GM23338 (cell line): Measurements from ENCODE around the gene ATPAF1. TPM values are rescaled to one million over a fixed set of nuclear protein-coding genes. Genes with fewer than 3 reads are reported as not detected.

Experiments used
- ATAC-seq: fragments of 200-7000 bp; cut with Tn5 transposase; 3 replicates; pipeline ENCODE4 v1.9.1; 2020
- DNase-seq: peaks from one replicate; pipeline ENCODE4 v3.0.0-alpha.2; 2015; ENCODE audit warnings: low spot score
- H2AFZ ChIP-seq: fragments of 200-600 bp; sonication (generic); 2 replicates; pipeline ENCODE4 v1.8.0; 2016; ENCODE audit warnings: antibody characterized with exemption, mild to moderate bottlenecking, moderate library complexity
- H3F3A ChIP-seq: fragments of 200-600 bp; sonication (generic); replicated peaks from 2 replicates; pipeline ENCODE4 v1.8.0; 2017; ENCODE audit warnings: antibody characterized with exemption, mixed run types, low read depth
- H3K27ac ChIP-seq: fragments of 200-600 bp; sonication (generic); 2 replicates; pipeline ENCODE4 v1.6.1; 2016; ENCODE audit warnings: low read depth
- H3K27me3 ChIP-seq: fragments of 200-600 bp; sonication (generic); 2 replicates; pipeline ENCODE4 v1.8.0; 2016; ENCODE audit warnings: mild to moderate bottlenecking, mixed run types, moderate library complexity; ENCODE audit not compliant: insufficient read depth
- H3K36me3 ChIP-seq: fragments of 200-600 bp; sonication (generic); 2 replicates; pipeline ENCODE4 v1.8.0; 2016; ENCODE audit warnings: mild to moderate bottlenecking; ENCODE audit not compliant: insufficient read depth
- H3K4me1 ChIP-seq: fragments of 200-600 bp; sonication (generic); 2 replicates; pipeline ENCODE4 v1.8.0; 2016; ENCODE audit warnings: mild to moderate bottlenecking, moderate library complexity; ENCODE audit not compliant: insufficient read depth
- H3K4me2 ChIP-seq: fragments of 200-600 bp; sonication (generic); 2 replicates; pipeline ENCODE4 v1.7.1; 2017; ENCODE audit warnings: mixed run types
- H3K4me3 ChIP-seq: fragments of 200-600 bp; sonication (generic); 2 replicates; pipeline ENCODE4 v1.6.1; 2016; ENCODE audit warnings: mixed run types
- H3K79me2 ChIP-seq: fragments of 200-600 bp; sonication (generic); replicated peaks from 2 replicates; pipeline ENCODE4 v1.8.0; 2017; ENCODE audit warnings: mild to moderate bottlenecking; ENCODE audit not compliant: insufficient read depth
- H3K9me2 ChIP-seq: fragments of 200-600 bp; sonication (generic); 2 replicates; pipeline ENCODE4 v1.8.0; 2017; ENCODE audit not compliant: insufficient read depth
- H4K20me1 ChIP-seq: fragments of 200-600 bp; sonication (generic); replicated peaks from 2 replicates; pipeline ENCODE4 v1.8.0; 2017; ENCODE audit warnings: mild to moderate bottlenecking; ENCODE audit not compliant: insufficient read depth
- H3K27ac Mint-ChIP-seq: 2 replicates; pipeline ENCODE4 v1.8.0; 2020; ENCODE audit warnings: inconsistent platforms, mild to moderate bottlenecking, moderate library complexity, mixed read lengths
- H3K27me3 Mint-ChIP-seq: 3 replicates; pipeline ENCODE4 v1.8.0; 2022; ENCODE audit warnings: low read depth, mild to moderate bottlenecking, moderate library complexity, mixed read lengths, inconsistent platforms; ENCODE audit not compliant: insufficient read depth, poor library complexity
- H3K36me3 Mint-ChIP-seq: 3 replicates; pipeline ENCODE4 v1.8.0; 2021; ENCODE audit warnings: low read depth, mild to moderate bottlenecking, inconsistent platforms, moderate library complexity, mixed read lengths
- H3K4me1 Mint-ChIP-seq: 3 replicates; pipeline ENCODE4 v1.8.0; 2020; ENCODE audit warnings: mild to moderate bottlenecking, inconsistent platforms, mixed read lengths
- H3K4me3 Mint-ChIP-seq: 3 replicates; pipeline ENCODE4 v1.8.0; 2021; ENCODE audit warnings: moderate library complexity, mild to moderate bottlenecking, inconsistent platforms, mixed read lengths
- H3K9me3 Mint-ChIP-seq: 3 replicates; pipeline ENCODE4 v1.8.0; 2020; ENCODE audit warnings: moderate library complexity, mild to moderate bottlenecking, inconsistent platforms, mixed read lengths
- CREB1 ChIP-seq: fragments of 250-450 bp; sonication (Bioruptor Pico); IDR thresholded peaks from 2 replicates; pipeline ENCODE4 v1.5.0; 2020; ENCODE audit warnings: low read depth, mild to moderate bottlenecking, moderate library complexity
- CTCF ChIP-seq, 2 experiments: fragments of 200-600 bp in 1 of 2; sonication (generic) in 1 of 2; conservative IDR thresholded peaks; 2 replicates each; pipeline versions ENCODE4 v1.5.1 to v1.6.1; 2016 to 2017; ENCODE audit warnings: antibody characterized with exemption in 2 of 2, low read depth in 2 of 2, mild to moderate bottlenecking in 2 of 2, moderate library complexity in 1 of 2
- ETS1 ChIP-seq: IDR thresholded peaks from 2 replicates; pipeline ENCODE4 v1.6.1; 2016; ENCODE audit warnings: antibody characterized with exemption
- EZH2 ChIP-seq: fragments of 200-600 bp; sonication (generic); IDR thresholded peaks from one replicate; pipeline ENCODE4 v1.8.0; 2017; ENCODE audit warnings: antibody characterized with exemption, mild to moderate bottlenecking, low read depth; ENCODE audit not compliant: unreplicated experiment
- EZH2phosphoT487 ChIP-seq: fragments of 200-600 bp; sonication (generic); IDR thresholded peaks from one replicate; pipeline ENCODE4 v1.8.1; 2018; ENCODE audit warnings: antibody characterized with exemption; ENCODE audit not compliant: unreplicated experiment
- JUNB ChIP-seq: IDR thresholded peaks from one replicate; pipeline ENCODE4 v1.6.1; 2016; ENCODE audit warnings: antibody characterized with exemption; ENCODE audit not compliant: unreplicated experiment
- NANOG ChIP-seq: IDR thresholded peaks from 2 replicates; pipeline ENCODE4 v1.6.1; 2016; ENCODE audit warnings: antibody characterized with exemption, borderline replicate concordance
- POLR2AphosphoS5 ChIP-seq: IDR thresholded peaks from 2 replicates; pipeline ENCODE4 v1.6.1; 2016; ENCODE audit warnings: antibody characterized with exemption, low read depth
- STAT1 ChIP-seq: IDR thresholded peaks from one replicate; pipeline ENCODE4 v1.6.1; 2016; ENCODE audit warnings: antibody characterized with exemption; ENCODE audit not compliant: unreplicated experiment
- ZNF114 ChIP-seq: fragments of 250-450 bp; sonication (Bioruptor Pico); IDR thresholded peaks from 2 replicates; pipeline ENCODE4 v1.5.0; 2020; ENCODE audit warnings: mild to moderate bottlenecking, moderate library complexity
- ZNF331 ChIP-seq: fragments of 250-450 bp; sonication (Bioruptor Pico); IDR thresholded peaks from 2 replicates; pipeline ENCODE4 v1.5.0; 2020; ENCODE audit warnings: low read depth, mild to moderate bottlenecking, moderate library complexity
- polyA plus RNA-seq: library from polyadenylated mRNA; unstranded; fragments of >200 nt; fragmentation: Nextera tagmentation; extraction: Ambion mirVana; gene quantifications from 2 replicates; pipeline ENCODE4 v1.2.1, GENCODE V29; 2016
- total RNA-seq: library from RNA; depleted of rRNA; stranded (reverse); fragments of >200 nt; shearing (Covaris generic); gene quantifications from 2 replicates; pipeline ENCODE4 v1.2.3, GENCODE V29; 2014
- TF ChIP-seq, protein P1 (sequence below): IDR thresholded peaks from one replicate; pipeline ENCODE4 v1.6.1; 2018; ENCODE audit warnings: antibody characterized with exemption; ENCODE audit not compliant: unreplicated experiment

The ATPAF1 gene
- total and polyA plus RNA-seq, 2 experiments from 2014 or later: 41.2 to 67.6 TPM

DNA sequence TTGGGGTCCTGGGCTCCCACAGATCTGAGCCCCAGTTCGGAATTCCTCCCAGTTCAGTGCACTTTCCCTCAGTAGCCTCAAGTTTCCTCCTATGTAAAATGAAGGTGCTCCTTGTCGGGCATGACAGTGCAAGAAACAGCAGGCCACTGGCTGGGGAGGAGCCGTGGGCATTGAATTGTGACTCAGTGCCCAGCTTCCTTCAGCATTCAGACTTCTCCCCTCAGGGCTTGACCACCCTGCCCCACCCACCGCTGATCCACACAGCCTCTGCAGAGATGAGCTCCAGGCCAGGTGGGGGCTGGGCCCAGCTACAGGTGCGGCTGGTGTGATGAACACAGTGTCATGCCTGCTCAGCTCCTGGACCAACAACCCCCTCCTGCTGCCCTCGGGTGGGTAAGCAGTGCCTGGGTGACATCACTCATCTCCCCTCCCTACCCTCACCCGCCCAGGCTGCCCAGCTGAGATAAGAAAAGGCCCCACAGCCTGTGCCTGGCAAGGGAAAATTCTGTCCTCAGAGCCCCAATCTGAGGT, 56.4 kb downstream of the ATPAF1 start:
- Mint-ChIP-seq H3K27me3 (peaks cover 19% of the 10 kb centered on the region), H3K9me3 (no peaks in the 10 kb centered on the region), H3K27ac (peak overlapping the region; percentile 84), H3K4me1 (peaks cover 52% of the 10 kb centered on the region), H3K36me3 (peaks cover 17% of the 10 kb centered on the region), H3K4me3 (peak overlapping the region; percentile 36; the same call in 1 of the 3 replicates)
- Histone ChIP-seq H3K27ac (no peak overlapping the region), H3K36me3 (no peaks in the 10 kb centered on the region), H3K4me3 (no peak overlapping the region), H2AFZ (no peak overlapping the region), H3K4me2 (peak overlapping the region; percentile 48; the same call in 1 of the 2 replicates), H4K20me1 (no peaks in the 10 kb centered on the region), H3K4me1 (peaks cover 27% of the 10 kb centered on the region), H3F3A (no peaks in the 10 kb centered on the region), H3K9me2 (no peaks in the 10 kb centered on the region), H3K27me3 (no peaks in the 10 kb centered on the region), H3K79me2 (no peaks in the 10 kb centered on the region)
- DNase-seq (no peak), ATAC-seq (no peak)
- TF ChIP-seq ZNF331 (CRISPR knock-in tag): no peak
- no peak for TF ChIP-seq POLR2AphosphoS5

- no peaks in the 10 kb centered on the region for H3F3A ChIP-seq
- H3K27ac ChIP-seq: no peak overlapping the region
- peaks cover 38% of the 10 kb centered on the region for H3K4me1 Mint-ChIP-seq
- DNase-seq (no peak), ATAC-seq (no peak)
- H3K4me3 ChIP-seq: no peak overlapping the region
- H3K27me3 Mint-ChIP-seq: peaks cover 19% of the 10 kb centered on the region
- no peaks in the 10 kb centered on the region for H3K79me2 ChIP-seq
- no peaks in the 10 kb centered on the region for H3K9me3 Mint-ChIP-seq
- H3K36me3 ChIP-seq: no peaks in the 10 kb centered on the region
- no peak overlapping the region for H3K4me3 Mint-ChIP-seq
- H3K27me3 ChIP-seq: no peaks in the 10 kb centered on the region
- no peak overlapping the region for H3K27ac Mint-ChIP-seq
- no peaks in the 10 kb centered on the region for H3K9me2 ChIP-seq
- no peak overlapping the region for H2AFZ ChIP-seq
- H3K4me2 ChIP-seq: no peak overlapping the region
- H4K20me1 ChIP-seq: no peaks in the 10 kb centered on the region
- H3K36me3 Mint-ChIP-seq: peaks cover 17% of the 10 kb centered on the region
- H3K4me1 ChIP-seq: peaks cover 14% of the 10 kb centered on the region
- TF ChIP-seq CTCF (conservative IDR thresholded peaks at IDR 0.05; ENCODE audit: low read depth in 2 of 2) (no peak), STAT1 (no peak), POLR2AphosphoS5 (no peak), JUNB (no peak), ETS1 (no peak), ZNF331 (CRISPR knock-in tag) (no peak), ZNF114 (CRISPR knock-in tag) (no peak), EZH2 (no peak), EZH2phosphoT487 (no peak), CREB1 (CRISPR knock-in tag) (no peak), NANOG (no peak)
- TF ChIP-seq, protein P1, sequence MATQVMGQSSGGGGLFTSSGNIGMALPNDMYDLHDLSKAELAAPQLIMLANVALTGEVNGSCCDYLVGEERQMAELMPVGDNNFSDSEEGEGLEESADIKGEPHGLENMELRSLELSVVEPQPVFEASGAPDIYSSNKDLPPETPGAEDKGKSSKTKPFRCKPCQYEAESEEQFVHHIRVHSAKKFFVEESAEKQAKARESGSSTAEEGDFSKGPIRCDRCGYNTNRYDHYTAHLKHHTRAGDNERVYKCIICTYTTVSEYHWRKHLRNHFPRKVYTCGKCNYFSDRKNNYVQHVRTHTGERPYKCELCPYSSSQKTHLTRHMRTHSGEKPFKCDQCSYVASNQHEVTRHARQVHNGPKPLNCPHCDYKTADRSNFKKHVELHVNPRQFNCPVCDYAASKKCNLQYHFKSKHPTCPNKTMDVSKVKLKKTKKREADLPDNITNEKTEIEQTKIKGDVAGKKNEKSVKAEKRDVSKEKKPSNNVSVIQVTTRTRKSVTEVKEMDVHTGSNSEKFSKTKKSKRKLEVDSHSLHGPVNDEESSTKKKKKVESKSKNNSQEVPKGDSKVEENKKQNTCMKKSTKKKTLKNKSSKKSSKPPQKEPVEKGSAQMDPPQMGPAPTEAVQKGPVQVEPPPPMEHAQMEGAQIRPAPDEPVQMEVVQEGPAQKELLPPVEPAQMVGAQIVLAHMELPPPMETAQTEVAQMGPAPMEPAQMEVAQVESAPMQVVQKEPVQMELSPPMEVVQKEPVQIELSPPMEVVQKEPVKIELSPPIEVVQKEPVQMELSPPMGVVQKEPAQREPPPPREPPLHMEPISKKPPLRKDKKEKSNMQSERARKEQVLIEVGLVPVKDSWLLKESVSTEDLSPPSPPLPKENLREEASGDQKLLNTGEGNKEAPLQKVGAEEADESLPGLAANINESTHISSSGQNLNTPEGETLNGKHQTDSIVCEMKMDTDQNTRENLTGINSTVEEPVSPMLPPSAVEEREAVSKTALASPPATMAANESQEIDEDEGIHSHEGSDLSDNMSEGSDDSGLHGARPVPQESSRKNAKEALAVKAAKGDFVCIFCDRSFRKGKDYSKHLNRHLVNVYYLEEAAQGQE: no peak
Measured at GRCh38 chr1:46607345-46608130, 60.6 kb downstream of the ATPAF1 start.
